HG03565 (cell line): ENCODE measurements around the gene TLK2.
A peak's percentile ranks its signal among the peaks of the same experiment; 100 is the strongest.
"Not testable (repeated sequence)": the region's sequence is repeated elsewhere in the genome, so short reads cannot be mapped to it uniquely, and the experiment has no call there.

Experiments used
- ATAC-seq: cut with Tn5 transposase; IDR thresholded peaks from one replicate; pipeline ENCODE4 v1.9.1; 2021; ENCODE audit warnings: mild to moderate bottlenecking, moderate library complexity; ENCODE audit not compliant: unreplicated experiment

TLK2 gene

GRCh38 chr17:62482553-62482952 lies 3.9 kb downstream of the TLK2 start:
- not testable (repeated sequence) for ATAC-seq

DNA sequence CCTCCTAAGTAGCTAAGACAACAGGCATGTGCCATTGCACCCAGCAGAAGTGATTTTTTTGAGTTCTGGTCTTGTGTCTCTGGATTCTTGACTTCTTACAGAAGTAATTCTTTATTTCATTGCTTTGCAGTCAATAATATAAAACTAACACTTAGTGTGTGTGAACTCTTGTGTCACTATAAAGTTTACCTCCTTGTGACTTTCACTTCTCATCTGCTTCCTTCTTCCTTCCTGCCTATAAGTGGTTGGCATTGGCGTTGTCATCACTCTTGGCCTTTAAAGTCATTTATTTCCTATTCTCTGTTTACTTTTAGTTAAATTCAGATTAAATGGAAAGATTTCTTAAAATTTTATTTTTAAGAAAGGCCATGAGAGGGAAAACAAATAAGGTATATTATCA lies 12.4 kb downstream of the TLK2 start:
- not testable (repeated sequence) for ATAC-seq

- not testable (repeated sequence) for ATAC-seq
Observed at GRCh38 chr17:62493049-62493655, 14.5 kb downstream of the TLK2 start.

- not testable (repeated sequence) for ATAC-seq
Observed at GRCh38 chr17:62494073-62494472, 15.4 kb downstream of the TLK2 start.

GRCh38 chr17:62496344-62496743 lies 17.7 kb downstream of the TLK2 start:
- ATAC-seq: not testable (repeated sequence)

GRCh38 chr17:62498796-62499195 lies 20.2 kb downstream of the TLK2 start:
- ATAC-seq: not testable (repeated sequence)

GRCh38 chr17:62500463-62500862 lies 21.8 kb downstream of the TLK2 start:
- ATAC-seq: not testable (repeated sequence)

DNA sequence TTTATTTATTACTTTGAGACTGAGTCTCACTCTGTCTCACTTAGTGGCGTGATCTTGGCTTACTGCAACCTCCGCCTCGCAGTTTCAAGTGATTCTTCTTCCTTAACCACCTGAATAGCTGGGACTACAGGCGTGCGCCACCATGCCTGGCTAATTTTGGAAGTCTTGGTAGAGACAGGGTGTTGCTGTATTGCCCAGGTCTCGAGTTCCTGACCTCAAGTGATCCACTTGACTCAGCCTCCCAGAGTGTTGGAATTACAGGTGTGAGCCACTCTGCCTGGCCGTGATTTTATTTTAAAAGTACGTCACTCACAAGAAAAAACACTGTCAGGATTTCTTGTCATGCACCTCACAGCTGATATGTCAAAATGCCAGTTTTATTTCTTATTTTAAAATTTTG lies 26.2 kb downstream of the TLK2 start:
- not testable (repeated sequence) for ATAC-seq

GRCh38 chr17:62507191-62507836 lies 28.7 kb downstream of the TLK2 start:
- not testable (repeated sequence) for ATAC-seq

GRCh38 chr17:62510247-62510819 lies 31.7 kb downstream of the TLK2 start:
- not testable (repeated sequence) for ATAC-seq

GRCh38 chr17:62511014-62511413 lies 32.4 kb downstream of the TLK2 start:
- ATAC-seq: not testable (repeated sequence)

DNA sequence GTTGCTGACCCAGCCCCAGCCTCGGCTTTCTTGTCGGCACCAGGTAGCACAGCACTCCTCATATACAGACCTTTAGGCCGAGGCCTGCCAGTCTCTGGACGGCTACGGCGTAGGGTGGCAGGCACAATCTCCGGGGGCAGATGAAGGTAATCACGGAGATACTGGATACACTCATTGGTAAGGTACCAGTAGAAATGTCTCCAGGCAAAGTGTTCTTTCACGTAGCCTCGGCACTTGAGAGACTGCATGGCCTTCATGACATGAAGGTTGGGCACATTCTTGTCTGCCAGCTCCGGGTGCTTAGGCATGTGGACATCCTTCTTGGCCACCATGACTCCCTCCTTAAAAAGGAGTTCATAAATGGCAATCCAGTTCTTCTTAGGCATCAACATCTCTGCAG lies 37.8 kb downstream of the TLK2 start:
- ATAC-seq: not testable (repeated sequence)

- not testable (repeated sequence) for ATAC-seq
Observed at GRCh38 chr17:62521295-62521694, 42.7 kb downstream of the TLK2 start.

DNA sequence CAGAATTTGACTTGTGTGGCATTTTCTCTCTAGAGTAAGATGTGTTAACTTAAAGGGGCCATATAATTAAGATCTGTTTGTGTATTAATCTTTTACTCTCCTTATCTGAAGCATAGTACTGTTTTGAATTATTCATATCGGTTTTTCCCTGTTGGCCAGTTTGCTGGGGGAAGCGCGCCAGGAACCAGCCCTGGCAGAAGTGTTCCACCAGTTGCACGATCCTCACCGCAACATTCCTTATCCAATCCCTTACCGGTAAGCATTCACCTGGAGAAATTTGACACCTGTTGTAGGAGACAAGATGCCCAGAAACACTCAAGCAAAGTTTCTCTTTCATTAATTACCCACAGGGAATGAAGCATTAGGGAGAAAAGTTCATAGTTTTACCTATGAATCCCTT lies 45.5 kb downstream of the TLK2 start:
- not testable (repeated sequence) for ATAC-seq

DNA sequence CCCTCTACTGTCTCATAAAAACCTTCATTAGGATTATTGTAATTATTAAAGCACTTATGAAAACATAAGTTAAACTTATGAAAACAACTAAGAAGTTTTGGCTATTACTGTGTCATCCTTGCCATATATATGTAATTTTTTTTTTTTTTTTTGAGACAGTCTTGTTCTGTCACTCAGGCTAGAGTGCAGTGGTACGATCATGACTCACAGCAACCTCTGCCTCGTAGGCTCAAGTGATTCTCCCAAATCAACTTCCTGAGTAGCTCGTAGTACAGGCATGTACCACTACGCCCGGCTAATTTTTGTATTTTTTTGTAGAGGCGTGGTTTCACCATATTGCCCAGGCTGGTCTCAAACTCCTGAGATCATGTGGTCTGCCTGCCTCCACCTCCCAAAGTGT lies 46.7 kb downstream of the TLK2 start:
- not testable (repeated sequence) for ATAC-seq

DNA sequence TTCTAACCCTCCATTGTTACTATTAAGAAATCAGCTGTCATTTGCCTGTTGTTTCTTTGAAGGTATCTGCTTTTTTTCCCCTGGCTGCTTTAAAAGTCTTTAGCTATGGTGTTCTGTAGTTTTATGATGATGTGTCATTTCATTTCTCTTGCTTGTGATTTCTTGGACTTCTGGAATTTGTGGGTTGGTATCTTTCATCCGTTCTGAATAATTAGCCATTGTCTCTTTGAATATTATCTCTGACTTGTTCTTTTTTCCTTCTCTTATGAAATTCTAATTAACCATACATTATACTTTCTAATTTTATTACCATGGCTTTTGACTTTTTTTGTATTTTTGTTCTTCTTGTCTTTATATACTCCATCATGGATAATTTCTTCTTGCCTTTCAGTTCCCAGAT lies 52.3 kb downstream of the TLK2 start:
- not testable (repeated sequence) for ATAC-seq

DNA sequence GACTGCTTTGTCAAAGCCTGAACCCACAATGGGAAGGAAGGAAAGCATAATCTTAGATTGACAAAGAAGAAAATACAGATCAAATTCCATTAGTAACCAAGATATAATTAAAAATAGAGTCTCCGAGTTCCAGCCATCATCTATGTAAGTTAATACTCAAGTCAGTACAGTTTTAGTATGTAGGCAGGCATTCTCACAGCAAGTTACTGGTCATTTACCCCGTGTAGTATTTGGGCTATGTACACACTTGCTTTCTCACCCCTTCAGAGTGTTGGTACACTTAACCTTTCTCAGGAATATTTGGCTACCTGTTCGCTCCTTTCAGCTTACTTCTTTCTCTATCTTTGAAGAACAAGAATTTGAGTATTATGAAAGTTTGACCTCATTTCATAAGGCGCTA lies 57.9 kb downstream of the TLK2 start:
- not testable (repeated sequence) for ATAC-seq

- ATAC-seq: not testable (repeated sequence)
Observed at GRCh38 chr17:62541073-62541472, 62.4 kb downstream of the TLK2 start.

- not testable (repeated sequence) for ATAC-seq
Observed at GRCh38 chr17:62543278-62543775, 64.7 kb downstream of the TLK2 start.

DNA sequence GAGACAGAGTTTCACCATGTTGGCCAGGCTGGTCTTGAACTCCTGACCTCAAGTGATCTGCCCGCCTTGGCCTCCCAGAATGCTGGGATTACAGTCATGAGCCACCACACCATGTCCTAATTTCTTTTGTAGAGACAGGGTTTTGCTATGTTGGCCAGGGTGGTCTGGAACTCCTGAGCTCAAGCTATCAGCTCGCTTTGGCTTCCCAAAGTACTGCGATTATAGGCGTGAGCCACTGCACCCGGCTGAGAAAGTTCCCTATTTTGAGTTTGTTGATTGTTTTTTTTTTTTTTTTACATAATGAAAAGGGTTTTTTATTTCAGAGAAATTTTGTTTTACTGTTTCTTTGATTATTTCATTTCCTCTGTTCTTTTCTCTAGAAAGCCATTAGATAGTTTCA lies 67.4 kb downstream of the TLK2 start:
- not testable (repeated sequence) for ATAC-seq

GRCh38 chr17:62552851-62553659 lies 74.4 kb downstream of the TLK2 start:
- peak; percentile 77 for ATAC-seq
